Natural killer cell (primary cell): Measurements from ENCODE around the gene STAM. TPM values are rescaled to one million over a fixed set of nuclear protein-coding genes. Genes with fewer than 3 reads are reported as not detected.

ENCODE experiments used
- ATAC-seq, 3 donors: fragments of 150-1000 bp in 2 of 3; fragments of 200-7000 bp in 1 of 3; cut with Tn5 transposase; 1 replicate in 1 of 3; 2 replicates in 2 of 3; pipeline ENCODE4 v1.10.0; 2021; ENCODE audit warnings: mild to moderate bottlenecking in 2 of 3, moderate library complexity in 2 of 3
- DNase-seq, 2 donors: peaks; one replicate each; pipeline versions ENCODE4 v3.0.0 to v3.0.0-alpha.2; 2013 to 2021; ENCODE audit warnings: mixed read lengths in 1 of 2
- H3K27ac ChIP-seq: one replicate; pipeline ENCODE4 v1.5.1; 2013; ENCODE audit warnings: mild to moderate bottlenecking, low read length
- H3K27me3 ChIP-seq: one replicate; pipeline ENCODE4 v1.6.1; 2013; ENCODE audit warnings: low read length; ENCODE audit not compliant: control insufficient read depth, insufficient read depth
- H3K36me3 ChIP-seq: one replicate; pipeline ENCODE4 v1.6.1; 2013; ENCODE audit warnings: low read length; ENCODE audit not compliant: control insufficient read depth, insufficient read depth
- H3K4me1 ChIP-seq: one replicate; pipeline ENCODE4 v1.6.1; 2013; ENCODE audit warnings: low read length; ENCODE audit not compliant: control insufficient read depth, insufficient read depth
- H3K4me3 ChIP-seq: one replicate; pipeline ENCODE4 v1.5.1; 2013; ENCODE audit warnings: low read length
- H3K9me3 ChIP-seq: one replicate; pipeline ENCODE4 v1.6.1; 2013; ENCODE audit warnings: low read length; ENCODE audit not compliant: control insufficient read depth, insufficient read depth
- H3K27ac Mint-ChIP-seq, 2 donors: one replicate each; pipeline ENCODE4 v1.8.0; 2022; ENCODE audit warnings: mild to moderate bottlenecking in 2 of 2, mixed read lengths in 2 of 2, moderate library complexity in 1 of 2
- H3K27me3 Mint-ChIP-seq, 2 donors: one replicate each; pipeline ENCODE4 v1.8.0; 2022; ENCODE audit warnings: low read depth in 2 of 2, mixed read lengths in 2 of 2
- H3K36me3 Mint-ChIP-seq: one replicate; pipeline ENCODE4 v1.8.0; 2022; ENCODE audit warnings: mixed read lengths
- H3K4me1 Mint-ChIP-seq, 2 donors: one replicate each; pipeline ENCODE4 v1.8.0; 2022; ENCODE audit warnings: mixed read lengths in 2 of 2
- H3K4me3 Mint-ChIP-seq: one replicate; pipeline ENCODE4 v1.8.0; 2022; ENCODE audit warnings: mild to moderate bottlenecking, moderate library complexity, mixed read lengths
- H3K9me3 Mint-ChIP-seq, 2 donors: one replicate each; pipeline ENCODE4 v1.8.0; 2022; ENCODE audit warnings: mixed read lengths in 2 of 2
- CTCF ChIP-seq: fragments of 200-600 bp; IDR thresholded peaks from one replicate; pipeline ENCODE4 v1.8.0; 2022; ENCODE audit warnings: antibody characterized with exemption
- WGBS: methylation state at CpG from one replicate; pipeline ENCODE4 v1.1.7; 2013; ENCODE audit warnings: missing lambda C conversion rate; ENCODE audit not compliant: insufficient coverage; 5-methylcytosine and 5-hydroxymethylcytosine counted together
- intact Hi-C: fragments of 100-400 bp; cut with micrococcal nuclease; formaldehyde crosslinking; loops from one replicate; pipeline ENCODE4 v1.14.2; 2022
- total RNA-seq, 4 donors: library from RNA; stranded (reverse); fragments of 120-200 nt in 1 of 4; gene quantifications; one replicate each; pipeline versions ENCODE4 v1.2.3 to v1.2.4, GENCODE V29; 2013 to 2022

The STAM gene
- total RNA-seq, 3 donors from 2014 or later (not counting 1 experiment from before 2014, with no cell fraction given) = 37.8 to 40.2 (median 38.6) TPM

- Mint-ChIP-seq H3K4me1 (peaks cover 0 to 4% of the 10 kb centered on the region in 2 donors), H3K27me3 (no peaks in the 10 kb centered on the region), H3K4me3 (no peak overlapping the region), H3K27ac (no peak overlapping the region), H3K9me3 (no peaks in the 10 kb centered on the region), H3K36me3 (no peaks in the 10 kb centered on the region)
- 66% methylated on average over 14 of the region's 15 CpGs for WGBS
- DNase-seq = no peak
- Histone ChIP-seq H3K36me3 (no peaks in the 10 kb centered on the region), H3K27ac (no peak overlapping the region), H3K4me3 (no peak overlapping the region), H3K9me3 (no peaks in the 10 kb centered on the region), H3K4me1 (no peaks in the 10 kb centered on the region), H3K27me3 (no peaks in the 10 kb centered on the region)
- intact Hi-C loops = no loop called here
- no peak for TF ChIP-seq CTCF
- ATAC-seq = no peak
Measured at GRCh38 chr10:17735166-17735941, 91.4 kb downstream of the STAM start.

- no peaks in the 10 kb centered on the region for H3K36me3 ChIP-seq
- no peak for ATAC-seq
- Mint-ChIP-seq H3K36me3 (no peaks in the 10 kb centered on the region), H3K27ac (no peak overlapping the region), H3K4me1 (peaks cover 0 to 4% of the 10 kb centered on the region in 2 donors), H3K9me3 (no peaks in the 10 kb centered on the region), H3K4me3 (no peak overlapping the region), H3K27me3 (no peaks in the 10 kb centered on the region)
- 100% methylated on average over 2 of the region's 2 CpGs for WGBS
- H3K4me1 ChIP-seq = no peaks in the 10 kb centered on the region
- no peaks in the 10 kb centered on the region for H3K27me3 ChIP-seq
- TF ChIP-seq CTCF = no peak
- DNase-seq = no peak
- no peaks in the 10 kb centered on the region for H3K9me3 ChIP-seq
- H3K4me3 ChIP-seq = no peak overlapping the region
- H3K27ac ChIP-seq = no peak overlapping the region
- intact Hi-C loops = no loop called here
Measured at GRCh38 chr10:17736223-17736622, 92.3 kb downstream of the STAM start.

- peak in 1 of 2 donors; percentile 59 for DNase-seq
- no peak overlapping the region for H3K4me3 Mint-ChIP-seq
Measured at GRCh38 chr10:17737027-17737965, 93.3 kb downstream of the STAM start.

More at GRCh38 chr10:17737027-17737965, 93.3 kb downstream of the STAM start:
- no peaks in the 10 kb centered on the region for H3K27me3 ChIP-seq
- intact Hi-C loops = no loop called here
- H3K4me3 ChIP-seq = no peak overlapping the region
- no peaks in the 10 kb centered on the region for H3K4me1 ChIP-seq
- H3K36me3 ChIP-seq = no peaks in the 10 kb centered on the region
- Mint-ChIP-seq H3K27ac (no peak overlapping the region), H3K36me3 (no peaks in the 10 kb centered on the region), H3K27me3 (no peaks in the 10 kb centered on the region), H3K4me1 (peaks cover 0 to 4% of the 10 kb centered on the region in 2 donors), H3K9me3 (no peaks in the 10 kb centered on the region)
- 50% methylated on average over 11 of the region's 12 CpGs for WGBS
- no peak overlapping the region for H3K27ac ChIP-seq
- no peaks in the 10 kb centered on the region for H3K9me3 ChIP-seq
- ATAC-seq = peak in 1 of 3 donors; percentile 32
- peak; percentile 87 for TF ChIP-seq CTCF
